Measurements from ENCODE around the gene PSD2. TPM values are rescaled to one million over a fixed set of nuclear protein-coding genes. Genes with fewer than 3 reads are reported as not detected.

The PSD2 gene
- total RNA-seq, 1 experiment from 2014 or later = 0.79 TPM

- RAD21 ChIA-PET (ENCODE audit: low non-redundant PET in 1 of 2, low total read pairs in 2 of 2, uncharacterized antibody in 2 of 2, unreplicated experiment in 2 of 2) = no interaction called here
- Histone ChIP-seq H3K27ac (ENCODE audit: low read depth, low read length) (no peak overlapping the region), H3K4me1 (ENCODE audit: control insufficient read depth in 1 of 2, insufficient read depth in 2 of 2, low read length in 2 of 2) (no peaks in the 10 kb centered on the region), H4K20me1 (ENCODE audit: insufficient read depth) (no peaks in the 10 kb centered on the region), H3K79me2 (ENCODE audit: insufficient read depth, low read length) (no peaks in the 10 kb centered on the region), H3K4me3 (replicated peaks in 1 of 2; ENCODE audit: low read depth in 1 of 2, low read length in 2 of 2) (no peak overlapping the region), H3K36me3 (ENCODE audit: control insufficient read depth in 1 of 2, insufficient read depth in 2 of 2, low read length in 2 of 2) (no peaks in the 10 kb centered on the region), H3K9me3 (ENCODE audit: control insufficient read depth in 1 of 2, insufficient read depth in 1 of 2, low read depth in 1 of 2, low read length in 2 of 2) (peaks cover 0 to 4% of the 10 kb centered on the region in 2 experiments; a peak in 1 of 4 replicates), H3K4me2 (ENCODE audit: low read length) (no peak overlapping the region), H3K9ac (ENCODE audit: low read length) (no peak overlapping the region), H3K27me3 (ENCODE audit: insufficient read depth, low read length) (no peaks in the 10 kb centered on the region), H3K9me2 (ENCODE audit: insufficient read depth) (no peaks in the 10 kb centered on the region), H2AFZ (ENCODE audit: low read depth, low read length, poor library complexity, severe bottlenecking) (no peak overlapping the region)
- intact Hi-C loops (cut with micrococcal nuclease) = no loop called here
- no peak for TF ChIP-seq REST (IDR thresholded peaks at IDR 0.05; ENCODE audit: low read depth)
- no peak for TF ChIP-seq CEBPB (IDR thresholded peaks at IDR 0.05; ENCODE audit: low read depth)
- no peak for TF ChIP-seq MAX (IDR thresholded peaks at IDR 0.05)
- TF ChIP-seq ELF1 (IDR thresholded peaks at IDR 0.05; ENCODE audit: borderline replicate concordance, low read depth) = no peak
- TF ChIP-seq RAD21 (IDR thresholded peaks at IDR 0.05; ENCODE audit: low read depth) = no peak
- TF ChIP-seq FOSL1 (IDR thresholded peaks at IDR 0.05; ENCODE audit: low read depth) = no peak
- no peak for TF ChIP-seq POLR2A (IDR thresholded peaks at IDR 0.05; ENCODE audit: borderline replicate concordance, extremely low read depth, insufficient read depth, insufficient read length)
- no peak for TF ChIP-seq POLR2AphosphoS5 (IDR thresholded peaks at IDR 0.05; ENCODE audit: low read depth, low read length)
- TF ChIP-seq EZH2phosphoT487 (IDR thresholded peaks at IDR 0.05; ENCODE audit: borderline replicate concordance) = no peak
- no peak for TF ChIP-seq YY1 (IDR thresholded peaks at IDR 0.05; ENCODE audit: extremely low read depth, insufficient replicate concordance, low read depth, low read length)
- no peak for TF ChIP-seq CBX3 (IDR thresholded peaks at IDR 0.05; ENCODE audit: low read depth)
- TF ChIP-seq SP1 (IDR thresholded peaks at IDR 0.05; ENCODE audit: low read depth) = no peak
- no peak for TF ChIP-seq SRF (IDR thresholded peaks at IDR 0.05; ENCODE audit: low read depth)
- POLR2A ChIA-PET = no interaction called here
- DNase-seq (ENCODE audit: low read depth, low spot score) = no peak
- BruUV-seq (replicated peaks) = no TSS peak
- CTCF ChIA-PET = no interaction called here
- no peak for ATAC-seq
These were observed 21.8 kb downstream of the PSD2 start for GRCh38 chr5:139817362-139817761.
